ENCODE measurements around the gene DNER.
"Not testable (repeated sequence)": the region's sequence is repeated elsewhere in the genome, so short reads cannot be mapped to it uniquely, and the experiment has no call there.

The DNER gene

GRCh38 chr2:229715895-229716507, 1.6 kb upstream of the DNER start:
- DNase-seq: no peak

- peak; percentile 48 for DNase-seq
Observed at GRCh38 chr2:229714736-229715541, 584 bp upstream of the DNER start.

GRCh38 chr2:229713371-229714079, 830 bp downstream of the DNER start:
- no peak for DNase-seq

GRCh38 chr2:229712136-229712535, 2.2 kb downstream of the DNER start:
- no peak for DNase-seq

GRCh38 chr2:229708335-229708734, 6.0 kb downstream of the DNER start:
- DNase-seq: no peak

GRCh38 chr2:229703909-229704630, 10.3 kb downstream of the DNER start:
- no peak for DNase-seq

GRCh38 chr2:229701716-229702115, 12.6 kb downstream of the DNER start:
- no peak for DNase-seq

GRCh38 chr2:229701062-229701461, 13.3 kb downstream of the DNER start:
- DNase-seq: no peak

- DNase-seq: no peak
Observed at GRCh38 chr2:229695961-229696360, 18.4 kb downstream of the DNER start.

- not testable (repeated sequence) for DNase-seq
Observed at GRCh38 chr2:229693845-229694244, 20.5 kb downstream of the DNER start.

GRCh38 chr2:229691631-229692030, 22.7 kb downstream of the DNER start:
- no peak for DNase-seq

GRCh38 chr2:229689307-229689839, 25.0 kb downstream of the DNER start:
- no peak for DNase-seq

- DNase-seq: no peak
Observed at GRCh38 chr2:229688141-229688540, 26.2 kb downstream of the DNER start.

GRCh38 chr2:229686122-229686919, 28.0 kb downstream of the DNER start:
- no peak for DNase-seq

GRCh38 chr2:229684942-229685562, 29.3 kb downstream of the DNER start:
- no peak for DNase-seq

GRCh38 chr2:229679393-229680125, 34.8 kb downstream of the DNER start:
- no peak for DNase-seq

GRCh38 chr2:229675569-229675968, 38.8 kb downstream of the DNER start:
- no peak for DNase-seq

GRCh38 chr2:229674830-229675530, 39.4 kb downstream of the DNER start:
- no peak for DNase-seq

GRCh38 chr2:229673676-229674075, 40.7 kb downstream of the DNER start:
- DNase-seq: no peak

- no peak for DNase-seq
Observed at GRCh38 chr2:229672021-229672420, 42.3 kb downstream of the DNER start.

Data from kidney glomerular epithelial cell (primary cell).